ENCODE results near the gene ERBB4.
A peak's percentile ranks its signal among the peaks of the same experiment; 100 is the strongest.

Gene ERBB4

DNA sequence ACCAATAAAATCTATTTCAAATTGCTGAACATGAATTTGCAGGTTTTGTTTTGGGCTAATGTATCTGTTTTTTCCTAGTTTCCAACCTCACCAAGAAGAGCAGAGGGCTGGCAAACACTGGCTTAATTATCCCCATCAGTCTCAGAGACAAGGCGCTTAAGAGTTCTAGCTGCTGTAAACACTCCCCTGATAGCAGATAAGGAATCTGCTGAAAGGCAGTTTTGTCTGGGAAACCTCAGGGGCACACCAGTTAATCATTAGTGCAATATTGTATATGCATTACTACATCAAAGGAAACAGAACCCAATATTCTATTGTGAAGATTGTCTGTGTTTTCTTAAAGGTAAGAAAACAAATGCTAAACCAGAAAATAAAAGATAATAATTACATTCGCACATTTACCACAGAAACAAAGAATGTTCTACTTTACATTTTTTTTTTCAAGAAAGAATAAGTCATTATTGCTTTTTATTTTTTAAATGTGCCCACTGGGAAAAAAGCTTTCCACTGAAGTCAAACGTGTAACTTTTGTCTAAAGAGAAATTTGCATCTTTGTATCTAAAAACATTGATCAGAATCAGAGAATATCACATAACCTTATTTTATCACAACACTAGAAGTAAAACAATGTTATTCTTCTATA, 179.1 kb downstream of the ERBB4 start:
- peak; percentile 70 for DNase-seq

DNA sequence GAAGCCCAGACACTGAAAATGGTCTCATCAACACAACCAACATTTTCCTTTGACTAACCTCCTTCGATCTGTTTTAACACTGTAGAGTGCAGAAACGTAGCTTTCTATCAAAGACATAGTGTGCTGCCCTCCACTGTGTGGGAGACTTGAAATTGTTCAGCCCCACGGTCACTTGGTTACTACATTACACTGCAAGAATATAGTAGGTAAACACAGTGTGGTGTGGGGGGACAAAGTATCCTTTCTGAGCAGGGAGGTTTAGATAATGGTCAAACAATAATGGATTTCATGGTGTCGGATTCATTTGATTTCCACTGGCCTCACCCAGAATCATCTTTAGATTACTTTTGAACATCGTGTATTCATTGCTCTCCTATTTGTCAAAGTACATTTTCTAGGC, 181.0 kb downstream of the ERBB4 start:
- DNase-seq = peak; percentile 65

DNA sequence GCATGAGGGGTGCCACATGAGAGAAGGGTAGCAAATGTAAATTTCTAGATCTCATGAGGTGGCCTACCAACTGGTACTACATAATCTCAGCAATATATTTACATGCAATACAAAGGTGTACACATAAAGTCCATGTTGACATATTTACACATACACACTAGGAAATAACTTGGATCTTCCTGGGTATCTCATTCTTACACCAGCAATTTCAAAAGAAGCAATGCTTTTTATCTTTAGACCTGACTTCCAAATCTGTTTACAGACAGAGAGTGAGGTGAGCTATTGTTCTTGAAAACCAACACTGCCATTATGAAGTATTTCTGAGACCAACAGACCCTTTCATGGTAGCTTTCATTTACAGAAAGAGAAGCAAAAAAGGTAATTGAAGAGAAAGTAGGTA, 184.2 kb downstream of the ERBB4 start:
- DNase-seq = no peak

DNA sequence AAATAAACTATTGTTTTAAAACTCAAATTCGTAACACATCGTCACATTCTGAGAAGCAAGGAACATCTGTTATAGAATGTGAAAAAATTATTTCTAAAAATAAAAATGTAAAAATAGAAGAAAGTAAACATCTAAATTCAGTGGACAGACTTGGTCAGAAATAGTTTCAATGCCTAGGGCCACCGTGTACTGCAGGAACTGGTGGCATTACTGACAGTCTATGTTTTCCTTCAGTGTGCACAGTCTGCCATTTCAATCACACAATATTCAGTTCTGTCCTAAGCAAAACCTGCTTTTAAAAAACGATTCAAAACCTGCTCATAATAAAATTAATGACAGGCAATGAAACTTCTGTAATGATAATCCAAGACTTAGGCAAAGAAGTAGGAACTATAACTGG, 190.1 kb downstream of the ERBB4 start:
- no peak for DNase-seq

GRCh38 chr2:212346865-212347264, 191.7 kb downstream of the ERBB4 start:
- no peak for DNase-seq

DNA sequence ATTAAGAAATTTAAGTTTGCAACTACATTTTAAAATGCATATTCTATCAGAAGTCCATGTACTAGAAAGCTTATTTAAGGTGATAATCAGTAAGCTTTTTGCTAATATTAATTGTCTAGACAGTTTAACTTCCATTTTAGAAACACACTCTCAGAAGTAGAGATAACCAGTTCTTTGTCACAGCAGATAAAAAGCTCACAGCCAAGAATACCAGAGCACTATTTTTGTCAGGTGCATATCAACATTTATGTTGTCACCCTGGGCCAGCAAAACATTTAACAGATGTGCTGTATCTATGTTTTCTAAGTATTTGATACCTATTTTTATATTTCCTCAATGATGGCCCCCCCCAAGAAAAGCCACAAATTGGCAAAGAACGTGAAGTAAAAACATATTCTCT, 192.6 kb downstream of the ERBB4 start:
- DNase-seq = no peak

DNA sequence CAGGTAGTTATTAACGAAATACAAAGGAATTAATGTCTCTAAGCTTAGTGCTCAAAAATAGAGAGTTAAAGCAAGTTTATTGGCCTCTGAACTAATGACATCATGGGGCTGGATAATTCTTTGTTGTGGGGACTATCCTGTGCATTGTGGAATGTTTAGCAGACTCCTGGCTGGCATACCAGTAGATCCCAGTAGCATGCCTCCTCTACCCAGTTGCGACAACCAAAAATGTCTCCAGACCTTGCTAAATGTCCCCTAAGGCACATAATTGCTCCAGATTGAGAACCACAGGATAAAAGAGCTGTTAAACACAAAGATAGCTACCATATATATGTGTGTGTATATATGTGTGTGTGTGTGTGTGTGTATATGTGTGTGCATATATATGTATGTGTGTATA, 194.5 kb downstream of the ERBB4 start:
- no peak for DNase-seq

- no peak for DNase-seq
These were observed 195.4 kb downstream of the ERBB4 start for GRCh38 chr2:212343167-212343566.

DNA sequence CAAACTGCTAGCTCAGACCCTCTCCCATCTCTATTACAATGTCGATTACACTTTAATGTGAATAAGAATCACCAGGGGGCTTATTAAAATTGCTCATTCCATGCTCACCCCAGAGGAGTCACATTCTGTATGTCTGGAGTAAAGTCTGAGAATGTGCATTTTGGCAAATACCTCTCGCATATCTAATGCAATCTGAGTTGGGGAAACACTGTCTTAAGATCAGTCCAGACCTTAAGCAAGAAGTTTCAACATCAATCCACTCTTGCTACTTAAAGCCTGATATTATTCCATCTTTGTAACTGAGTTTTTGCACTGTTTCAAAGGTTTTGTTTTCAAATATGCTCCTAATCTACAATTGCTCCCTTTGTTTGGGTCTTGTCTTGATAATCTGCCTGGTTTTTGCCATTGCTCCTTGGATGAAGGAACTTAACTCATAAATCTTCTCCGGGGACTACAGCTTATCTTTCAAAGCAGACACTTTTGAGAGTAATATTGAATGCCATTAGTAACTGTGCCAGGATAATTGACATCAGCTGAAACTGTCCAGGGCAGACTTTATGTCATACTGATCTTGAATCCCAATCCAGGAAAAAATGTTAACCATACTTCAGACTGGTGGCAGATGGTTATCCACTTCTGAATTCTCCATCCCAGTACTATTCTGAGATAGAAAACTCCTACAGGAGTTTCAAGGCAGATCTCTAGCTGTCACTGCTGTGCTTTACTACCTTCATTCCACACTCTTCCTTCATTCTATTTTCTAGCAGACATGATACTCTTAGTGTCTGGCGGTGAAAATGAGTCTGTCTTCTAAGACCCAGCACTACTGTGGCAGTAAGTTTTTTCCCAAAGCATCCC, 200.9 kb downstream of the ERBB4 start:
- DNase-seq = no peak

- DNase-seq = no peak
These were observed 201.6 kb downstream of the ERBB4 start for GRCh38 chr2:212337036-212337435.

DNA sequence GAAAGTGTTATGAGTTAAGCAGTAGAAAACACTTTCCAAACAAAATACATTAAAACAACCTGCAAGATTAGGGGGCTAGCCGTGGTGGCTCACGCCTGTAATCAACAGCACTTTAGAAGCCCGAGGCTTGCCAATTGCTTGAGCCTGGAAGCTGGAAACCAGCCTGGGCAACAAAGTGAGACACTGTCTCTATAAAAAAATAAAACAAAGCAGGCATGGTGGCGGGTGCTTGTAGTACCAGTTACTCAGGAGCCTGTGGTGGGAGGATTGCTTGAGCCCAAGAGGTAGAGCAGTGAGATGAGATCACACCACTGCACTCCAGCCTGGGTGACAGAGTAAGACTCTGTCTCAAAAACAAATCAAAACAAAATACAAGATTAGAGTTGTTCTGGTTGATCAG, 208.3 kb downstream of the ERBB4 start:
- DNase-seq = no peak

DNA sequence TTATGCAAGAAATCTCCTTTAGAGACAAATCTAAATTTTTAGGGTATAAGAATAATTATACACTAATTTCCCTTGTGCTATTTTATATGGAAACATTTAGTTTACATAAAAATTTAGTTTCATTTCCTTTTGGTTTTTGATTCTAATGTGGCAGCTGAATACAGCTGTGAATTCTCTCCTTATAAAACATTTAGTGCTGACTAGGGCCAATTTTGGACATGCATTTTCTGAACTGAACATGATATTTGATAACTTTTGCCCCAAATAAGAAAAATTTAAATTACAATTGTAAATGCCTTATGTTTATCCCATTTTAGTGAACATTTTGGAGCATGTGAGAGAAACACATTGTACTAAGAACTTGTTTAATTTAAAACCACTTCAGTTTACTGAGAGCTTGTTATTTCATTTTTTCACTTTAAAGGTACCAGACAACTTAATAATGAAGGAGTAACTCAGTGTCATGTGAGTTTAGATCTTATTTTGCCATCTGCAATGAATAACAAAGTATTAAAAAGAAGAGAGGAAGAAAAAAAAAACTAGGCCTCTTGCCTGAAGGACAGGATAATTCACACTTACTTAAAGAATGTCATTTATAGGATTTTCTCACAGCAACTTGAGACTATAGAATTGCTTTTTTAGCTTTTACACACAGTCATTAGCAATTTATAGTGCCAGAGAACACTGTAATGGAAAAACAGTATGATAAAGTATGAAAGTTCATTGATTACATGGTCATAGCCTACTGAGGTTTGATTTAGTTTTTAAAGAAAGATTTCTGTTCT, 209.7 kb downstream of the ERBB4 start:
- DNase-seq = no peak

GRCh38 chr2:212328136-212328535, 210.5 kb downstream of the ERBB4 start:
- no peak for DNase-seq

DNA sequence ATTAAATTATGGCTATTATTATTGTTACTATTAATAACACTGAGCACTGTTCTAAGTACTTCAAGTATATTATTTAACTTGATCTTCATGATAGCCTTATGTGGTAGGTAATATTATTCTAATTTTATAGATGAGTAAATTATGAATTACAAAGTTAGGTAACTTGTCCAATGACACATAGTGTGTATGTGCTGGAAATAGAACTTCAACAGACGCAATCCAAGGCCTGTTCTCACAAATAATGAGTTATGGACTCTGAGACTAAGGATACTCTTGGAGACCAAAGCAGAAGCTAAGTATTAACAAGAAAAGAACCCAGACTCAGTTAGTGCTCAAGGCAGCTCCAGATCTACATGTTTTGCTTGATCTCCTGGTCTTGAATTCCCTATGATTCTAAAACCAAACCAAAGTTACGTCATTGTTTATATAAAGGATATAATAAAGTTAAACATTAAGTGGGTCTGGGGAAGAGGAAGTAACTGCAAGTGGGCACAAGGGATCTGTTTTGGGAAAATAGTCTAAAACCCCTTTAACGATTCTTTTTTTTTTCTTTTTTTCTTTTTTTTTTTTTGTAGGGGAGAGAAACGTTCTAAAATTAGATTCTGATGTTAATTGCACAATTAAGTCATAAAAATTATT, 211.3 kb downstream of the ERBB4 start:
- no peak for DNase-seq

GRCh38 chr2:212318636-212319035, 220.0 kb downstream of the ERBB4 start:
- DNase-seq = no peak

DNA sequence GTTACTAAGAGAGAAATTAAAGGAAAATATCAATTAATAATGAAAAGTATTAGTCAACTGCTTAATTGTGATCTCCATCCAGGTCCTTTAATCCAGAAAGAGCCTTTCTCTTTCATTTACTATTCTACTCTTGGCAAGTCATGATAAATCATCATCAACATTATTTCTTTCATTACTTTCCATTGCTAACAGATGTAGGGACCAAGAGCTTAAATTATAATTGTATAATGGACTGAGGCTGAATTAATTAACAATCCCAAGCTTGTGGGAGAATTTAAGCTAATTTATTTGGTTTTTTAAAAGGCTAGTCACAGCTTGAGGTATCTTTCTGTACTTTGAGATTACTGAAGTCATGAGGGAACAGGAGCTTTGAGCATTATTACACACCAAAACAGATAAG, 223.9 kb downstream of the ERBB4 start:
- no peak for DNase-seq

- no peak for DNase-seq
These were observed 226.7 kb downstream of the ERBB4 start for GRCh38 chr2:212311807-212312404.

DNA sequence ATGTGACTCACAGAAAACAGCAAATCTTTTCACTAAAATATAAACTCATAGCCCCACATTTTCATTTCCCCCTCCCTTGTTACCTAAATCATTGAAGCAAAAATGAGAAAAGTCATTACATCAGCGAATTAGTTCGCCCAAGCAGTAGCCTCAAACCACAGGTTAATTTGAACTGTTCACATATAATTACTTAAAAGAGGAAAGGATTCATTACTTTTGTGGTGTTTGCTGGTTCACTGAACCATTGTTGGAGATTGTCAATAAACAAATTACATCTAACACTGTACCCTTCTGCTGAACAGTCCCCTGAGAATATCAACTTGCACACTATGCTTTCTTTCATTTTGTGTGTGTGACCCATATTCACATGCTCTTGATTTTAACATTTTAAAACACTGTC, 238.7 kb downstream of the ERBB4 start:
- DNase-seq = no peak

DNA sequence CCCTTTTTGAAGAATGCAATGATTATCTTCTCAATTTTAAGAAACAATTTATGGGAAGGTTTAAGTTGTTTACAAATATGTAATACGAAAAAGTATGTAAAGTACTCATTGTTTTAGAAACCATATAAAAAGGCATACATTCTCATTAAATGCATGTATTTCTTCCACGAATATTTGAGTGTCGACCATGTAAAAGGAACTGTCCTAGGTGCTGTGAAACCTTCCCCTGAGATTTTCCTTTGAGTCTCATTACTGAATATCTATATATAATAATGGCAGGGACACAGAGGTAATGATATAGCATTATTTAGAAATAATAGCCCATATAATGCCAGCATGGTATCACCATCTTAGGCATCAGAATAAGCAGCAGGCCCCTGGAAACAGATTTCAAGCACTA, 239.3 kb downstream of the ERBB4 start:
- no peak for DNase-seq

DNA sequence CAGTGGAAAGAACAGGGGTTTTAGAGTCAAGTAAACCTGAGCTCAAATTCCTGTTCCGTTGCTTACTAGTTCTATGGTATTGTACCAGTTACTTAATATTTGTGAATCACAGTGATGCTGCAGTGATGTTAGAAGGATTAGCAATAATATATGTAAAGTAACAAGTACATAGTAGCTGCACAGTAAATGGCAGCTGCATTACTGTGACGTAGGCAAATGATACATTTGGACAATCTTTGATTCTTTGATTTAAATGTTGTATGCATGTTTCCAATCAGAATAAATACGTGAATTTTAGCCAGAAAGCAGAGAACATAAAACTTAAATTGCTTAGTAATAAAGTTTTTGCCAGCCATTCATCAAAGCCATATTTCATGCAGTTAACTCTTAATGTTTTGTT, 243.0 kb downstream of the ERBB4 start:
- DNase-seq = no peak

- peak; percentile 89 for DNase-seq
These were observed 243.8 kb downstream of the ERBB4 start for GRCh38 chr2:212294816-212295215.

DNA sequence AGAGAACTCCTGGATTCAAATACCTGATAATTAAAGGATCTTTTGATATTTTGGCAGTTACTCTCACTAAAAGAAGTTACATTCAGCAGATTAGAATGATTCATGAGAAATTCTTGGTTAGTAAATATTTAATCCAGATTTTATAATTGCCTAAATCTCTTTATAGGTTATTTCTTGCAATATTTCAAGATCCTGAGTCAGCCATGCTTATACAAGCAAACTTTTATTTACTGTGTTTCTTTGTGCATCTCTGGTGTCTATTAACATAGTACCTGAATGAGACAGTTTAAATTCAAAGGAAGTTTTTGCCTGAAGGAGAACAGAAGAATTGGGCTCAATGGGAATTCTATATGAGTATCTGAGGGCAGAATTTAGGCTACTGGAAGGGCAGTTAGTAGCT, 249.3 kb downstream of the ERBB4 start:
- no peak for DNase-seq

GRCh38 chr2:212288308-212288707, 250.3 kb downstream of the ERBB4 start:
- DNase-seq = no peak

Data from NCI-H146 (cell line).